ENCODE results near the gene CBX3.

Gene CBX3

DNA sequence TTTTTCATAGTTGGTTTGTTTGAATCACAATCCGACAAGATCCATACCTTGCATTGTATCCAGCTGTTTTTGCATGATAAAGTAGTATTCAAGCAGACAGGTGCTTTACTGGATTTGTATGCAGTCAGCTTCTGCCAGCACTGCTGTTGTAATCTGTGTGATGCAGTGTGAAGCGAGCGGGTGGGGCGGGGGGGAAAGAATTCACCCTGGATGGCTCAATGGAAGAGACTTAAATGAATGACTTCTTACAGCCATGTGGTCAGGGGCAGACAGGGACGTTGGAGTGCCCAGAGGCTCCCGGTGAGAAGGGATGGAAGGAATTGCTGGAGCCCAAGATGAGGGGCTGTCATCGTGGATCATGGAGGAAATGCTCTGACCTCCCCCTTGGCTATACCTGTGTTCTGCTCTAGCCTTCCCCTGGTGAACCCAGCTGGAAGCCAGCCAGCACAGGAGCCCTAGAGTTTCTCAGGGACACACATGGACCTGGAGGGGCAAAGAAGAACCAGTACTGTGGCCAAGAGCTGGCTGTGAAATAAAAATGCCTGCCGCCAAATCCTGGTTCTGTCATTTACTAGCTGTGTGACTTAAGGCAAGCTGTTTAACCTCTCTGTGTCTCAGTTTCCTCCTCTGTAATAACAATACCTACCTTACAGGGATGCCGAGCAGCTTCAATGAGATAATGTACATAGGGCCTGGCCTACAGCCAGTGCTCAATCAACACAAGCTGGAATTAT lies 35.4 kb upstream of the CBX3 start:
- TF ChIP-seq CTCF (IDR thresholded peaks at IDR 0.05; ENCODE audit: extremely low read depth, insufficient read depth, missing control alignments), result no peak
- in situ Hi-C loops (cut with MboI; ENCODE audit: low pct_unique_long_range_greater_than_20kb, low sequenced_read_pairs, unreplicated experiment), result no loop called here

GRCh38 chr7:26166684-26167266 lies 34.8 kb upstream of the CBX3 start:
- no peak for TF ChIP-seq CTCF (IDR thresholded peaks at IDR 0.05; ENCODE audit: extremely low read depth, insufficient read depth, missing control alignments)
- DNase-seq (ENCODE audit: low spot score), result no peak
- in situ Hi-C loops (cut with MboI; ENCODE audit: low pct_unique_long_range_greater_than_20kb, low sequenced_read_pairs, unreplicated experiment), result no loop called here

More for the DNA sequence above, 35.4 kb upstream of the CBX3 start:
- no peak for DNase-seq (ENCODE audit: low spot score)

DNA sequence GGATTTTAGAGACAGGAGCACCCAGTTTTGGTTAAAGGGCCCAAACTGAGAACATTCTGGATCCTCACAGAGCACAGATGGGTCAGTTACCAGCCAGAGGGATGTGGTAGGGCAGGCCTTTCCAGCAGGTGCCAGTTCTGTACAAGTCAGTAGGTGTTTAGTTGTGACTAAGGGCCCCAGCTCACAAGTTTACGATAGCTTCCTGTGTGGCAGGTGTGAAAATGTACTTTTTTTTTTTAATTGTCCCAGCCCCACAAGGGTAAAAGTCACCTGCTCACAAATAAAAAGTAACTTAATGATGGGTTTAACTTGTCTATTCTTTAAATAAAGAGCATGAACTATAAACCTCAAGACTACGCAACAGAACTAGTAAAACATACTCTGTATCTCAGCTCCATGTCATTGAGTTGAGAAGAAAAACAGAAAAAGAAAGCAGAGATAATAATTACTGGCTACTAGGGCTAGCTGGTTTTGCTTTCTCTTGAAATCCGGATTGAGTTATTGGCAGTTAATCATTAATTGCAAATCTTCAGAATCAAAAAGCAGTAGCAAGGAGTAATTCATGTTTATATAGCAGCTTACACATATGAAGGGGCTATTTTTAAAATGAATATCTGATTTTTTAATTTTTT lies 34.1 kb upstream of the CBX3 start:
- in situ Hi-C loops (cut with MboI; ENCODE audit: low pct_unique_long_range_greater_than_20kb, low sequenced_read_pairs, unreplicated experiment), result no loop called here
- DNase-seq (ENCODE audit: low spot score), result no peak
- no peak for TF ChIP-seq CTCF (IDR thresholded peaks at IDR 0.05; ENCODE audit: extremely low read depth, insufficient read depth, missing control alignments)

DNA sequence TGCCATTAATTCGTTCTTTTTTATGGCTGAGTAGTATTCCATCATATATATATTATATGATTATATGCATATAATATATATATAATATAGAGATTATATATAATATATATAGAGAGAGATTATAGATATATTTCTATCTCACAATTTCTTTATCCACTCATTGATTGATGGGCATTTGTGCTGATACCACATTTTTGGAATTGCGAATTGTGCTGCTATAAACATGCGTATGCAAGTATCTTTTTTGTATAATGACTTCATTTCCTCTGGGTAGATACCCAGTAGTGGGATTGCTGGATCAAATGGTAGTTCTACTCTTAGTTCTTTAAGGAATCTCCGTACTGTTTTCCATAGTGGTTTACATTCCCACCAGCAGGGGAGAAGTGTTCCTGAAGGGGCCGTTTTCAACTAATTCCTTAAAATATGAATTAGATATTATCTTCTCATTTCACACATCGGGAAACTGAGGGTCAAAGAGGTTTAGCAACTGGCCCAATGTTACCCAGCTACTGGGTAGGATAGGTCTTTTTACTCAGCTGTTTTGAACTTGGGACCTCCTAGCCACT lies 33.0 kb upstream of the CBX3 start:
- in situ Hi-C loops (cut with MboI; ENCODE audit: low pct_unique_long_range_greater_than_20kb, low sequenced_read_pairs, unreplicated experiment), result no loop called here
- DNase-seq (ENCODE audit: low spot score), result no peak
- TF ChIP-seq CTCF (IDR thresholded peaks at IDR 0.05; ENCODE audit: extremely low read depth, insufficient read depth, missing control alignments), result no peak

- in situ Hi-C loops (cut with MboI; ENCODE audit: low pct_unique_long_range_greater_than_20kb, low sequenced_read_pairs, unreplicated experiment), result no loop called here
- DNase-seq (ENCODE audit: low spot score), result no peak
- TF ChIP-seq CTCF (IDR thresholded peaks at IDR 0.05; ENCODE audit: extremely low read depth, insufficient read depth, missing control alignments), result no peak
Measured at GRCh38 chr7:26169271-26169670, 32.3 kb upstream of the CBX3 start.

DNA sequence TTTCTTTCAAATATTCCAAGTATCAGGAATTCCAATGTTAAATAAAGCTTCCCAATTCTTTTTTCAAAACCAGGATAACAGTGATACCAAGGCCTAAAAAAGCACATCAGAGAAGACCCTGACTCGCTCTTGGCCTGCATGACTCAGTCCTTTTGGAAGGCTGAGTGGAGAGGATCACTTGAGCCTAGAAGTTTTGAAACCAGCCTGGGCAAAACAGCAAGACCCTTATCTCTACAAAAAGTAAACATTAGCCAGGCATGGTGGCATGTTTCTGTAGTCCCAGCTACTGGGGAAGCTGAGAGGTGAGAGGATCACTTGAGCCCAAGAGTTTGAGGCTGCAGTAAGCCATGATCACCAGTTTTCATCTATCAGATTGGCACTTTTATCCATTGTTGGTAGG lies 30.9 kb upstream of the CBX3 start:
- no peak for TF ChIP-seq CTCF (IDR thresholded peaks at IDR 0.05; ENCODE audit: extremely low read depth, insufficient read depth, missing control alignments)
- no peak for DNase-seq (ENCODE audit: low spot score)
- in situ Hi-C loops (cut with MboI; ENCODE audit: low pct_unique_long_range_greater_than_20kb, low sequenced_read_pairs, unreplicated experiment), result no loop called here
